Neuronal stem cell (in vitro differentiated cells): Measurements from ENCODE around the gene IFNB1. TPM values are rescaled to one million over a fixed set of nuclear protein-coding genes. Genes with fewer than 3 reads are reported as not detected.

Experiments used
- DNase-seq: peaks from one replicate; pipeline ENCODE4 v3.0.0-alpha.2; 2013; ENCODE audit warnings: low spot score
- H2AFZ ChIP-seq: one replicate; pipeline ENCODE4 v1.6.1; 2013; ENCODE audit warnings: mild to moderate bottlenecking, low read length, inconsistent platforms
- H2AK5ac ChIP-seq: 2 replicates; pipeline ENCODE4 v1.6.1; 2013; ENCODE audit warnings: low read depth, mild to moderate bottlenecking, inconsistent platforms, low read length, moderate library complexity, mixed read lengths
- H2BK120ac ChIP-seq: 2 replicates; pipeline ENCODE4 v1.6.1; 2013; ENCODE audit warnings: low read depth, mild to moderate bottlenecking, inconsistent platforms, low read length, moderate library complexity, mixed read lengths
- H2BK12ac ChIP-seq: one replicate; pipeline ENCODE4 v1.6.1; 2013; ENCODE audit warnings: low read length, inconsistent platforms
- H2BK15ac ChIP-seq: 2 replicates; pipeline ENCODE4 v1.6.1; 2013; ENCODE audit warnings: mild to moderate bottlenecking, low read length, inconsistent platforms, mixed read lengths
- H2BK5ac ChIP-seq: one replicate; pipeline ENCODE4 v1.6.1; 2013; ENCODE audit warnings: inconsistent platforms, mild to moderate bottlenecking, low read length, moderate library complexity
- H3K14ac ChIP-seq: one replicate; pipeline ENCODE4 v1.6.1; 2013; ENCODE audit warnings: low read length, inconsistent platforms
- H3K18ac ChIP-seq: 2 replicates; pipeline ENCODE4 v1.6.1; 2013; ENCODE audit warnings: low read length, inconsistent platforms
- H3K23ac ChIP-seq: 2 replicates; pipeline ENCODE4 v1.6.1; 2013; ENCODE audit warnings: low read depth, mild to moderate bottlenecking, mixed read lengths, low read length, inconsistent platforms; ENCODE audit not compliant: poor library complexity
- H3K27ac ChIP-seq: replicated peaks from 3 replicates; pipeline ENCODE4 v1.5.1; 2013; ENCODE audit warnings: low read length, inconsistent platforms
- H3K27me3 ChIP-seq, 3 experiments: 2 replicates each; pipeline ENCODE4 v1.6.1; 2013; ENCODE audit warnings: low read length in 3 of 3, mild to moderate bottlenecking in 2 of 3, inconsistent platforms in 1 of 3, low read depth in 1 of 3, mixed read lengths in 1 of 3, moderate library complexity in 1 of 3; ENCODE audit not compliant: control insufficient read depth in 3 of 3, insufficient read depth in 3 of 3
- H3K36me3 ChIP-seq, 2 donors: replicated peaks in 1 of 2; 2 replicates each; pipeline ENCODE4 v1.6.1; 2013; ENCODE audit warnings: low read length in 2 of 2; ENCODE audit not compliant: control insufficient read depth in 2 of 2, insufficient read depth in 2 of 2
- H3K4ac ChIP-seq: 2 replicates; pipeline ENCODE4 v1.6.1; 2013; ENCODE audit warnings: inconsistent platforms, mild to moderate bottlenecking, low read length, moderate library complexity
- H3K4me1 ChIP-seq, 2 donors: 1 replicate in 1 of 2; 2 replicates in 1 of 2; pipeline ENCODE4 v1.6.1; 2013; ENCODE audit warnings: low read length in 2 of 2, low read depth in 1 of 2; ENCODE audit not compliant: control insufficient read depth in 2 of 2, insufficient read depth in 1 of 2
- H3K4me2 ChIP-seq: one replicate; pipeline ENCODE4 v1.6.1; 2013; ENCODE audit warnings: mild to moderate bottlenecking, low read length, inconsistent platforms; ENCODE audit not compliant: insufficient read depth, poor library complexity, severe bottlenecking
- H3K4me3 ChIP-seq, 2 donors: 2 replicates each; pipeline ENCODE4 v1.5.1; 2013; ENCODE audit warnings: low read length in 2 of 2, mild to moderate bottlenecking in 2 of 2, inconsistent platforms in 1 of 2, moderate library complexity in 1 of 2
- H3K79me1 ChIP-seq: one replicate; pipeline ENCODE4 v1.6.1; 2013; ENCODE audit warnings: low read depth, mild to moderate bottlenecking, inconsistent platforms, low read length, moderate library complexity
- H3K9ac ChIP-seq: one replicate; pipeline ENCODE4 v1.6.1; 2013; ENCODE audit warnings: mild to moderate bottlenecking, low read depth, low read length, inconsistent platforms; ENCODE audit not compliant: poor library complexity
- H3K9me3 ChIP-seq, 2 donors: replicated peaks in 1 of 2; 2 replicates each; pipeline versions ENCODE3 to v1.6.1; 2013; ENCODE audit warnings: low read length in 2 of 2, mild to moderate bottlenecking in 2 of 2, inconsistent platforms in 1 of 2, low read depth in 1 of 2, mixed read lengths in 1 of 2, moderate library complexity in 1 of 2; ENCODE audit not compliant: control insufficient read depth in 2 of 2, insufficient read depth in 1 of 2
- H4K8ac ChIP-seq: one replicate; pipeline ENCODE4 v1.6.1; 2013; ENCODE audit warnings: low read depth, mild to moderate bottlenecking, inconsistent platforms, low read length, moderate library complexity
- H4K91ac ChIP-seq: one replicate; pipeline ENCODE4 v1.6.1; 2013; ENCODE audit warnings: low read length, low read depth, mild to moderate bottlenecking, inconsistent platforms; ENCODE audit not compliant: poor library complexity
- WGBS, 2 donors: extraction: QIAGEN DNeasy Blood & Tissue Kit; methylation state at CpG; one replicate each; pipeline ENCODE4 v1.1.7; 2013; ENCODE audit warnings: missing lambda C conversion rate in 2 of 2, mixed read lengths in 1 of 2; ENCODE audit not compliant: insufficient read length in 2 of 2, insufficient replicate concordance in 1 of 2; ENCODE audit errors: extremely low coverage in 2 of 2; 5-methylcytosine and 5-hydroxymethylcytosine counted together
- small RNA-seq: library from polyadenylated mRNA; stranded (forward); fragments of <200 nt; extraction: miRNeasy Mini kit (QIAGEN cat#:217004); gene quantifications from one replicate; pipeline ENCODE3, GENCODE V24; 2013; ENCODE audit not compliant: insufficient read depth

IFNB1 gene

DNA sequence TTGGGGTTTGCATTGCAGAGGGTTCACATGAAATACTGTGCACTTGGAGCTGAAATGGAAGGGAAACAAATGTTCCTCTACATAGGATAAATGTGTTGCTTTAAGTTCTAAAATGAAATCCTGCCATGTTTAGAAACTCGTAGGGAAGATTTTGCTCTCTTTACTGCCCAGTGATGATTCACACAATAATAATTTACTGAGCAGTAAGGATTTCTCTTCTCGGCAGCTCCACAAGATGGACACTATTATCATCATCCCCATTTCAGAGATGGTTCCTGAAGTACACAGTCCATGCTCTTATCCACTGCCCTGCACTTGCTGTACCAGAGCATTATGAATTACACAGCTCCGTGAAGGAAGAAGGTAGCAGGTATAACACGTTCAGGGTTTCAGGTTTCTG lies 50.4 kb downstream of the IFNB1 start:
- H3K14ac ChIP-seq, result no peak overlapping the region
- H3K27ac ChIP-seq, result no peak overlapping the region
- no peaks in the 10 kb centered on the region for H3K36me3 ChIP-seq
- no peak overlapping the region for H2BK5ac ChIP-seq
- no peak overlapping the region for H3K9ac ChIP-seq
- H3K4ac ChIP-seq, result no peak overlapping the region
- H4K91ac ChIP-seq, result no peak overlapping the region
- no peaks in the 10 kb centered on the region for H3K27me3 ChIP-seq
- H3K18ac ChIP-seq, result no peak overlapping the region
- H3K79me1 ChIP-seq, result no peaks in the 10 kb centered on the region
- no CpG with 5 or more reads among the region's 4 CpGs for WGBS, 2 donors
- H2AFZ ChIP-seq, result no peak overlapping the region
- H2BK120ac ChIP-seq, result no peak overlapping the region
- peaks cover 8 to 9% of the 10 kb centered on the region in 2 donors for H3K4me1 ChIP-seq
- H2BK12ac ChIP-seq, result no peak overlapping the region
- H2BK15ac ChIP-seq, result no peak overlapping the region
- no peak overlapping the region for H3K4me3 ChIP-seq
- no peak overlapping the region for H4K8ac ChIP-seq
- no peak overlapping the region for H2AK5ac ChIP-seq
- H3K23ac ChIP-seq, result no peak overlapping the region
- H3K4me2 ChIP-seq, result no peak overlapping the region
- no peak for DNase-seq
- no peaks in the 10 kb centered on the region for H3K9me3 ChIP-seq

Small RNA genes within 50 kb of the gene (small RNA-seq; reads per million reads assigned to genes)
- gene IFNWP4, result not detected
